ENCODE measurements around the gene TRIM47.
"Not testable (repeated sequence)": the region's sequence is repeated elsewhere in the genome, so short reads cannot be mapped to it uniquely, and the experiment has no call there.

Gene TRIM47

GRCh38 chr17:75865404-75866188 lies 12.8 kb downstream of the TRIM47 start:
- FAIRE-seq: not testable (repeated sequence)

DNA sequence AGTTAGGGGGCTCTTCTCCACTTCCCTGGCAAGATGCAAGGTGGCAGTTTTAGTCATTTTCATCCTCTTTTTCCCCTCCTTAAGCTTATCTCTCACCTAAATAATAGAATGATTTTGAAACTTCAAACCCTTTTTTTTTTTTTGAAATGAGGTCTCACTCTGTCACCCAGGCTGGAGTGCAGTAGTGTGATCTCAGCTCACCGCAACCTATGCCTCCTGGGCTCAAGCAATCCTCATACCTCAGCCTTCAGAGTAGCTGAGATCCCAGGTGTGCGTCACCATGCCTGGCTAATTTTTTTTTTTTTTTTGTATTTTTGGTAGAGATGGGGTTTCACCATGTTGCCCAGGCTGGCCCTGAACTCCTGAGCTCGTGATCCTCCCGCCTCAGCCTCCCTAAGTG lies 13.5 kb downstream of the TRIM47 start:
- not testable (repeated sequence) for FAIRE-seq

DNA sequence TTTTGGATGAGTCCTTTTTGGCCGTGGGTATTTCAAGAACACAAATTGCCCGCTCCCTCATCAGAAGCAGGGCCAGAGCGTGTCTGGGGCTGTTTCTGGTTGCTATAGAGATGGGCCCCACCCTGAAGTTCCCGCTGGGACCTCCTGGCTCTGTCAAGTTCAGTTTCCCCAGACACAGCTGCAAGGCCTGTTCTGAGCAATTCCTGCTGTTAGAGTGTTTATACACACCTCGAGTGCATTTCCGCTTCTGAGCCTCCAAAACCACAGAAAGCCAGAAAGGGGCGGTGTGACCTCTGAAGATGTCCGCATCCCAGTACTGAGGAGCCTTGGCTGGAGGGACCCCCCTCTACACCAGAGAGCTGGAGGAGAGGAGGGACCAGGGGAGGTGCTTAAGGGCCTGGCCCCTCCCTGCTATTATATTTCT lies 13.9 kb downstream of the TRIM47 start:
- no peak for FAIRE-seq

DNA sequence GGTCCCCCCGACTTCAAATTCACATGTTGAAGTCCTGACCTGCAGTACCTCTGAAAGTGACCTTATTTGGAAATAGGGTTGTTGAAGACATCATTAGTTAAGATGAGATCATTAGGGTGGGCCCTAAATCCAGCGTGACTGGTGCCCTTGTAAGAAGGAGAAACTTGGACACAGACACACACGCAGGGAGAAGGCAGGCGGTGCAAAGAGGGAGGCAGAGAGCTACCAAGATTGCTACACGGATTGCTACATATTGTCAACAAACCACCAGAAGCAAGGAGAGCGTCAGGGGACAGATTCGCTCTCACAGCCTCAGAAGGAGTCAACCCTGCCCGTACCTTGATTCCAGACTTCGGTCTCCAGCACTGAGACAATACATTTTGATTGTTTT lies 16.5 kb downstream of the TRIM47 start:
- no peak for FAIRE-seq

DNA sequence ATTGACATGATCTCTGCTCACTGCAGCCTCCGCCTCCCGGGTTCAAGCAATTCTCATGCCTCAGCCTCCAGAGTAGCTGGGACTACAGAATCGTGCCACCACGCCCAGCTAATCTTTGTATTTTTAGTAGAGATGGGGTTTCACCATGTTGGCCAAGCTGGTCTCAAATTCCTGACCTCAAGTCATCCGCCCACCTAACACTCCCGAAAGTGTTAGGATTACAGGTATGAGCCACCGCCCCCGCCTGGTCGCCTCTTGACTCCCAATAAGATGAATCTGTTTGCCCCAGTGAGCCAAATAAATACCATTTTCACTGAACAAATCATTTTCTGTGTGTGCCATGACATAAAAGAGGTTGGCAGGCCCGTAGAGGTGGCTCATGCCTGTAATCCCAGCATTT lies 19.0 kb downstream of the TRIM47 start:
- FAIRE-seq: not testable (repeated sequence)

GRCh38 chr17:75856062-75856756 lies 22.2 kb downstream of the TRIM47 start:
- no peak for FAIRE-seq

DNA sequence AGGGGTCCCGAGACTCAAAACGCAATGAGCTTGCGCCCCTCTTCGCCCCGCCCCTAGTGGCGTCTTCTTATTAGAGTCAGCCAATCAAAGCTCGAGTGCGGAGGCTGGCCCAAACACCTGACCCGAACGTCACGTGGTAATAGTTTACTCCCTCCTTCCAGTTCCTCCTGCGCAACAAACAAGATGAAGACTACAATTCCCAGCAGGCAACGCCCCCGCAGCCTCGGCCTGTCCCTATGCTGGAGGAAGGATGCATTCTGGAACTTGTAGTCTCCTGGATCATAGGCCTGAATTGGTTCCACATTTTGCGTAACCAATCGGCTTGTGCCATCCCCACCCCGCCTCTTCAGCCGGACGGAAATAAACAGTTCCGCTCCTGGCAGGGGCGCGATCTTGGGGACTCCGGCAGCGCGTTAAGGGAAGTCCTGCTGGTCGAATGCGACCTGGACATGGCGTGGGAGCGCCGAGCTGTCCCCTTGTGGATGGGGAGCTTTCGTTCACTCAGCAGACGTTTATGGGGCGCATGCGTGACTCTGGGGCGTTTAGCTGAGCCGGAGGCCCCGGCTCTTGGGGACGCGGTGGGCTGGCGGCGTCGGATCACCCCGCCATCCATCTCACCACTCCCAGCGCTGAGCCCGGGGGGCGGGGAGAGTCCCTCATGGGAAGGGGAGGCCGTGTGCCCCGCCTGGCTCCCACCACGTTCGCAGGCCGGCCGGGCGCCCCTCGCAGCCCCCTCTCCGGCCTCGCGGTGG lies 22.9 kb downstream of the TRIM47 start, which contains the start of gene WBP2:
Gene WBP2 (minus strand): TSS at position 26 of the 752 bp plus-strand sequence. CDS start 38 bp downstream, outside the sequence.
- FAIRE-seq: peak; percentile 97

GRCh38 chr17:75854881-75855309 lies 23.5 kb downstream of the TRIM47 start:
- no peak for FAIRE-seq

- FAIRE-seq: no peak
Measured at GRCh38 chr17:75854101-75854748, 24.2 kb downstream of the TRIM47 start.

- FAIRE-seq: no peak
Measured at GRCh38 chr17:75853433-75853832, 24.9 kb downstream of the TRIM47 start.

GRCh38 chr17:75851693-75851991 lies 26.7 kb downstream of the TRIM47 start:
- not testable (repeated sequence) for FAIRE-seq

DNA sequence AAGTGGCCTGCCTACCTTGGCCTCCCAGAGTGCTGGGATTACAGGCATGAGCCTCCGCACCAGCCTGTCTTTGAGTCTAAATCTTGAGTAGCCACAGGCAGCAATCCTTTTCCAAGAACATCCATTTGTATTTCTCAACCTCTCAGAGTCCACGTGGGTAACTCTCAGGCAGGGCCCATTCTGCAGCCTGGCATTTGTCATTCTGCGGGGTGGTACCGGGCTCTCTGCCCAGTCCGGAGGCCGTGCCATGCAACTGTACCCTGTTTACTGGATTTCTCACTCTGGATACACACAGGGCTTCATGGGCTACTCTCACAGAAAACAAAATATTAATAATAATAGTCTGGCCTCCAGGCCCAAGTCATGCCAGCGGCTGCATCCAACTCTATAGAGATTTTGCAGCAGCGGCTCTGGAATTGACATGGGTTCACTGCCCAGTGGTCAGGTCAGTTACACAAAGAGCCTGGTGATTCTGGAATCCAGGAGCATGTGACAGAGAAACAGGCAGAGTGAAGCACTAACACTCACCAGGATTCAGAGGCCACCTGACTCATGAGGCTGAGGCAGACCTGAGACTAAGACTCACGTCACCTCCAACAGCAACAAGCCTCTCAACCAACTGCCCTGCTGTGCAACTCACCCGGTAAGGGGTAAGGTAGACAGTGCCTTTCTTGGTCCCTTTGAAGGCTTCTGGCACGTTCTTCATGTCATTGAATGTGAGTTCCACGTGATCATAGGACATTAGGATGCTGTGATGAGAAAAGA lies 27.3 kb downstream of the TRIM47 start:
- no peak for FAIRE-seq

DNA sequence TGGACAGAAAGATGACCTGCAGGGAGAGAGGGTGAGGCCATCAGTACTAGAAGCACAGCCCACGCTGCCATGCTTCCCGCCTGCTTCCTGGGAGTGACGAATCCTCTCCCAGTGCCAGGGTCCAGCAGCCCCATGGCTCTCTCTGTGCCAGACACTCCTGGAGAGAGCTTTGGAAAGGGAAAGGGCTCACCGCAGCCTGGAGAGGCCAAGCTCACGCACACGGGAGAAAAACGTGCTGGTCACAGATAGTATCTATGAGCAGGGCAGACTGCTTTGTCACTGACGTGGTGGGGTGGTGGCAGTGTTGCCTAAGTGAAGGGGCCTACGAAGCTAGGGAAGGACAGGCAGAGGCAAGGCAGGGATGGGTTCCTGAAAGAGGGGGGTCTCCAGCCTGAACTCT lies 28.7 kb downstream of the TRIM47 start:
- no peak for FAIRE-seq

GRCh38 chr17:75849279-75849646 lies 29.1 kb downstream of the TRIM47 start:
- no peak for FAIRE-seq

GRCh38 chr17:75848523-75849278 lies 29.7 kb downstream of the TRIM47 start:
- FAIRE-seq: no peak

- FAIRE-seq: no peak
Measured at GRCh38 chr17:75847614-75848522, 30.5 kb downstream of the TRIM47 start.

DNA sequence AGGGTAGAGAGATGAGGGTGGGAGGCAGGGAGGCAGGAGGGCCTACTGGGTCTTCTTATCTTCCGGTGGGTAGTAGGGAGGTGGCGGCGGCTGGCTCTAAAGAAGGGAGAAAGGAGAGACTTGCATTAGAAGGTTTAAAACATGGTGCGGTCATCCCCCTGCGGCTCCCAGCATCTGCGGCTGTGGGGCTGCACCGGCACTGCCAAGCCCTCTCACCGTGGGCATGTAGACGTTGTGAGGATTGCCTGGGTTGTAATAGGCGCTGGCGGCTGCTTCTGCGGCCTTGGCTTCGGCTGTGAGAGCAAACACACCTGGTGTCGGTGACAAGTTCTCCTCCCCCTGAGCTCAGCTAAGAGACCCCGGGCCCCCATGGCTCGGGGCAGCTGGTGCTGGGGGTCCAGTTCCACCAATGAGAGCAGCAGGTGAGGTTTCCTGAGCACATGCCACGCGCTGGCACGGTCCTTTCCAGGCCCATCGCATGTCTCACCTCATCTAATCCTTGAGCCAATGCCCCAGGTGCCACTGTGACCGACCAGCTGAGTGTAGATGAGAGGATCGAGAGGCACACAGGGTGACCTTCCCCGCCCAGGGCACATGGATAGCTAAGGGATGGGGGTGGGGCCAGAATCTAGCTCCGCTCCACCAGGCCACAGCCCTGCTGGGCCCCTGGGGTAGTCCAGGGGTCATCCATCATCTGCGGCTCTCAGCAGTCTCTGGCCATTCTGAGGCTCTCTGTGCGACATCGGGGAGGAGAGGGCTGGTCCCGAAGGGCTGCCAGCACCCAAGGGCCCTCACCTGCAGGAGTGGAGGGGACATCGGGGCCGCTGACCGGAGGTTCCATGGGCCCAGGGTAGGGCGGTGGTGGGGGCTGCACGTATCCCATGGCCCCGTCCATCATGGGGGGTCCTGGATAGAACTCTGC lies 31.4 kb downstream of the TRIM47 start:
- no peak for FAIRE-seq

DNA sequence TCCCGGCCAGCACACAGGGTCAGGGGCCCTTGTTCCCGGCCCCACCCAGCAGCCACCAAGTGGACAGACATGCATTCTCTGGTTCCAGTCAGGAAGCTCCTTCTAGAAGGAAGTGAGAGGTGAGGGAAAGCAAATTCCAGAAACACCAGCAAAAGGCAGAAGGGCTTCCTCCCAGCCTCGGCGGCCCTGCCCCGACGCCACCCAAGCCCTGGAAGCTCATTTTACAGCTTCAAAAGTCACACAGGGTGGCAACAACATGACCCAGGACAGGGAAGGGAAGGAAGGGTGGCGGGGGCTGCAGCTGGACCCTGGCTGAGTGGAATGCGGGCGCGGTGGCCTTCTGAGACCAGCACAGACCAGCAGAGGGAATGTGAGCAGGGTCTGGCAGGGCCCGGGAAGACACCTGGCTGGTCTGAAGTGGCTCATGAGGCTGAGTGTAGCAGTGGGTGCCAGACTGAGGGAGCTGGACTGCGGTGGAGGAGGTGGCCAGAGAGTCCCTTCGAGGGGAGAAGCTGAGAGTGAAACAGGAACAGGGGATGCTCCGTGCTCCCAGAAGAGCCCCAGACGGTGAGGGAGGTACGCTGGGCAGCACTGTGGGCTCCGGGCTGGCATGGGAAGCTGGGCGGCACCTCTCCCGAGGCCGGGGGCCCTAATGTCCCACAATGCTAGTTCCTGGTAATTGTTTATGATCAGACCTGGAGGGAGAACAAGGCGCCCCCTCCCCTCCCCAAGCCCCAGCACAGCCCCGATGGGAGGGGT lies 32.3 kb downstream of the TRIM47 start:
- no peak for FAIRE-seq

All from TTC549 (cell line).